GM21737 (cell line): ENCODE data around the gene FSIP1.

ENCODE experiments used
- ATAC-seq: cut with Tn5 transposase; IDR thresholded peaks from one replicate; pipeline ENCODE4 v1.9.1; 2021; ENCODE audit warnings: mild to moderate bottlenecking, moderate library complexity; ENCODE audit not compliant: unreplicated experiment

Gene FSIP1

GRCh38 chr15:39721893-39722292, 60.7 kb downstream of the FSIP1 start:
- ATAC-seq = no peak

DNA sequence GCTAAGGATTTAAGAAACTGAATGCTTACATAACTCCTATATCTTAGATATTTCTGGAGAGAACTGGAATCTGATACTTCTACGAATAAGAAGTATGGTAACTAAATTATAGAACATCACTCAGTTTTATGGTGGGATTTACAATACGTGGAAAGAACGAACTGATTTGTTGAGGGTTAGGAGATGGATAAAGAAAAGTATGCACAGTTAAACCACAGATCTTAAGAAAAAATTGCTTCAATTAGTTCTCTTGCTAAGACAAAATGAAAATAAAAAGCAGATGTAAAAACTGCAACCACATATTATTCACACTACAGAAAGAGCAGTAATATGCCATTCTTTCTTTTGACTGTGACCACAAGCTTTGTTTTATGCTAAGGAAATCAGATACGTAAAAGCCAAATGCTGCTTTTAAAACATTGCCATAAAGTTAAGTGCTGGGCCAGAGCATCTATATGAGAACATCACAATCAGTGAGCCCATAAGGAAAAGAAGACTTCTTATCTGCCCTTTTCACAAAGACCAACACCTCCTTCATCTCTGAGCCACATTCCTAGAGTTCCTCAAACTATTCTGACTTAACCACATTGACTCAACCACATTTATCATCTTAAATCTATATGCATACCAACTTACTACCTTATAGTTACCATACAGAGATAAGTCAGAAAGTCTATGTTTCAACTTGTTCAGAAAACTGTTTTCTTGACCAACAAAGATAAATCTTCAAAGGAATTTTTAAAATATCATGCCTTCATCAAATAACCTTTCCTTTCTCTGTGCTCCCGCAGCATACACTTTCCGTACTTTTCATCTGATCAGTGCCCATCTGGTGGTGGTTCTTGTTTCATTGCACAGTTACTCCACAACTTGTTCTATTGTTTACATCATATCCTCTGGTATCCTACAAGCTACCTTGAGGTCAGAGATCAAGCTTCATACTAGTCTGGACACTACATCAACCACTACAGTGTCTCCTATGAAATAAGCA, 61.7 kb downstream of the FSIP1 start:
- ATAC-seq = no peak

- no peak for ATAC-seq
Measured at GRCh38 chr15:39720081-39720480, 62.6 kb downstream of the FSIP1 start.

DNA sequence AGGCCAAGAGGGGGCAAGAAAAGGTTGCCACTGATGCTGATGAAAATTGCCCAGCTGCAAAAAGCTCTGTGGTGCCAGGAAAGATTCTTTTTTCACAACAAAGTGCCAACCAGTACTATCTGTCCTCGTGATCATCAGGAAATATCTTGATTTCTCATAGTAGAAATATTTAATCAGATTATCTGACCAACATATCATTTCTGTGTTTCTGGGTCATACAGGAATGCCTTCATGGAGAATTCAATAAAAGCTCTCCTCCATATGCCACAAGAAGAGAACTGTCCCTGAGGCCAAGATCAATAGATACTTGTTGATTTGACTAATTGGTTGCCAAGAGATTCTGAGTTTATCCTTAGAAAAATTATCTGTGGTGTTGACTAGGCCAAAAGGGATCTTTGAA, 63.5 kb downstream of the FSIP1 start:
- no peak for ATAC-seq

DNA sequence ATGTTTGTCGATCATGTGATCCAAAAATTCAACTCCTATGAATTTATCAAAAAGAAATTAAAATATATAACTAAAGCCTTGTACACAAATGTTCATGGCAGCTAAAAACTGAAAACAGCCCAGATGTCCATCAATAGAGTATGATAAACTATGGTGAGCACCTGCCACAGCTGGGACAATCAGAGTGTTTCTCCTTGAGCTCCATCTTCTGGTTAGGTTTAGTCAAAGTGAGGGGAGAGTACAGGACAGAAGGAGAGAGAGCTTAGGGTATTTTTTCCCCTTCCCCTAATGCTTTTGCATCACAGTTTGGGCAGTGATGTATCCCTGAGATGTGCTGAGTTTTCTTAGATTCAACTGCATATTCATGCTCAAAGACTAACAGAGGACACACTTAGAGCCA, 65.5 kb downstream of the FSIP1 start:
- ATAC-seq = no peak

- no peak for ATAC-seq
Measured at GRCh38 chr15:39714251-39714650, 68.4 kb downstream of the FSIP1 start.

GRCh38 chr15:39713846-39714245, 68.8 kb downstream of the FSIP1 start:
- ATAC-seq = no peak

GRCh38 chr15:39710681-39711080, 72.0 kb downstream of the FSIP1 start:
- no peak for ATAC-seq

DNA sequence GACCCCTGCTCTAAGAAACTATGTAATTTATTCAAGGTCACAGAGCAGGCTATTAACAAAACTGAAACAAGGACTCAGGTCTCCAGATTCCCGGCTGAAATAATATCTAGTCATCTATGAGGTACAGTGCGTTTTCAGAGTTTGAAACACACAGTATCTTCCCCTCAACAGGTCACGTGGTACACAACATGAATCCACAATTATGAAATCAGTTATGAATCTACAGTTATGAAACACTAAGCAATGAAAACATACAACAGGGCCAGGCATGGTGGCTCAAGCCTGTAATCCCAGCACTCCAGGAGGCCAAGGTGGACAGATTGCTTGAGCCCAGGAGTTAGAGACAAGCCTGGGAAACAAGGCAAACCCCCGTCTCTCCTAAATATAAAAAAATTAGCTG, 72.7 kb downstream of the FSIP1 start:
- ATAC-seq = no peak

GRCh38 chr15:39706206-39706605, 76.4 kb downstream of the FSIP1 start:
- ATAC-seq = no peak

- ATAC-seq = no peak
Measured at GRCh38 chr15:39704689-39705088, 78.0 kb downstream of the FSIP1 start.

- no peak for ATAC-seq
Measured at GRCh38 chr15:39704235-39704634, 78.4 kb downstream of the FSIP1 start.

DNA sequence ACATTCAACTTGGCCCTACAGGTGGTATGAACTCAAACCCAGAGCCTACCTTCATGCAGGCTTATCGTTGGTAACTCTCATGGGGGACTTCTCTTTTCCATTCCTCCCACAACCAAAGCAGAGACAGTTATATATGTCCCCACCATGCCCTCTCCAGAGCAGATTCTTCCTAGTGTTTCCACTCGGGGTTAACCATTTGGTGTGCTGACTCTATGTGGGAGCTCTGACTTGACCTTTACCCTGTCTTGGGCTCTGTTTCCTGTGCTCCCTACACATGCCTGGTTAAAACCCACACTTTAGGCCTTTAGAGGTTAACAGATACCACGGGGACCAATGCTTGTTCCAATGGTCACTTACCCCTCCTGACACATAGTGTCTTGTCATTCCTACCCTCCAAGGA, 80.7 kb downstream of the FSIP1 start:
- ATAC-seq = no peak

- ATAC-seq = no peak
Measured at GRCh38 chr15:39700375-39700700, 82.3 kb downstream of the FSIP1 start.

DNA sequence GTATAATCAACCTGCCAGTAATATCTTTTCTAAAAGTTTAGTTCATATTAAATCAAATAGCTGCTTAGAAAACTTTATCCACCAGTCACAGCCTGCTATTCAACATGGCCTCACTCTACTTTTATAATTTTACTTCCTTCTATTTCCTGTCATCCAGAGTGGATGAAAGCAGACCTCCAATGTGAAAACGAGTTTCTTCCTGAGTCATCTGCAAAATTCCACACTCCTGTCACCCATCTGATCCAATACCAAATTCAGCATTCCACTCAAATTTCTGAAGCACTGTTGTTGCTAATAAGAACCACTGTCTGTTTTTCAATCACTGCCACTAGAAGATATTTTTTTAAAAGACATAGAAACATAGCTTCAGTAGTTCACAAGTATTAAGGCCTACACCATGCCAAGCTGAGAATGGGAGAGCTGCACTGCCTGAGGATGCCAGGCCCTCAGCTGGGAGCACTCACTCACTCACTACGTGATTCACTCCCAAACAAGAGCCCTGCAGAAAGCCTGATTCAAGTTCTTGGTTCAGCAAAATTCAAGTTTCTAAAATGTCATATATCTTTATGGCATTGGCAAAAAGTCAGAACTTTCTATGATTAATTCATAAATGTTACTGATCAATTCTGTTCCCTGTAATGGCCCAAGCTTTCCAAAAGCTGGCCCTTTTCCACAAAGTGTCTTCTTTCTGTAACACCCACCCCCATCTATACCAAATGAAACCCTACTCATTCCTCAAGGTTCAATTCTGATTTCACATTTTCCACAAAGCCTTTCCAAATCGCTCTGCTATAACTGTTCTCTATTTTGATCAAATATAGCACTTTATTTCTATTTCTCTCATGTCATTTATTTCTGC, 82.9 kb downstream of the FSIP1 start:
- no peak for ATAC-seq

- ATAC-seq = no peak
Measured at GRCh38 chr15:39698444-39699390, 83.9 kb downstream of the FSIP1 start.

GRCh38 chr15:39697509-39697908, 85.1 kb downstream of the FSIP1 start:
- no peak for ATAC-seq

DNA sequence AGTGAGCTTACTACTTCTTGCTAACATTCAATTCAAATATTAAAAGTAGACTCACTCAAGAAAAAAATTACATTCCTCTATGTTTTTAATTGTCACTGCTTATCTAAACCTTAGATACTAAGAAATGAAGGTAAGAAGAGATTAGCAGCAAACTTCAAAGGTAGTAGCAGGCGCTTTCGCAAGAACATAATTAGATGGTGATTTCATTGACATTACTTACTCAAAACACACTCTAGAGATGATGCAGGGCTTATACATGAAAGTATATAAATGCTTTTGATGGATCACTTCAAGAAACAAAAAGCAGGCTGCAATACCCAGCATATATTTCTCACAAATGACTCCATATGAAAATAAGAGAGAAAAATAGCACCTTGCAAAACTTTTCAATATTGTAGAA, 86.8 kb downstream of the FSIP1 start:
- no peak for ATAC-seq

GRCh38 chr15:39692356-39693327, 90.0 kb downstream of the FSIP1 start:
- no peak for ATAC-seq
